Stimulated activated CD8-positive, alpha-beta memory T cell treated with anti-CD3 and anti-CD28 coated beads, Interleukin-7, amount 100 ng/mL, for 24 hours (primary cell): ENCODE measurements around the gene BCAS3.

Experiments used
- DNase-seq: peaks from one replicate; pipeline ENCODE4 v3.0.0-alpha.2; 2020; ENCODE audit warnings: low read depth

The BCAS3 gene

DNA sequence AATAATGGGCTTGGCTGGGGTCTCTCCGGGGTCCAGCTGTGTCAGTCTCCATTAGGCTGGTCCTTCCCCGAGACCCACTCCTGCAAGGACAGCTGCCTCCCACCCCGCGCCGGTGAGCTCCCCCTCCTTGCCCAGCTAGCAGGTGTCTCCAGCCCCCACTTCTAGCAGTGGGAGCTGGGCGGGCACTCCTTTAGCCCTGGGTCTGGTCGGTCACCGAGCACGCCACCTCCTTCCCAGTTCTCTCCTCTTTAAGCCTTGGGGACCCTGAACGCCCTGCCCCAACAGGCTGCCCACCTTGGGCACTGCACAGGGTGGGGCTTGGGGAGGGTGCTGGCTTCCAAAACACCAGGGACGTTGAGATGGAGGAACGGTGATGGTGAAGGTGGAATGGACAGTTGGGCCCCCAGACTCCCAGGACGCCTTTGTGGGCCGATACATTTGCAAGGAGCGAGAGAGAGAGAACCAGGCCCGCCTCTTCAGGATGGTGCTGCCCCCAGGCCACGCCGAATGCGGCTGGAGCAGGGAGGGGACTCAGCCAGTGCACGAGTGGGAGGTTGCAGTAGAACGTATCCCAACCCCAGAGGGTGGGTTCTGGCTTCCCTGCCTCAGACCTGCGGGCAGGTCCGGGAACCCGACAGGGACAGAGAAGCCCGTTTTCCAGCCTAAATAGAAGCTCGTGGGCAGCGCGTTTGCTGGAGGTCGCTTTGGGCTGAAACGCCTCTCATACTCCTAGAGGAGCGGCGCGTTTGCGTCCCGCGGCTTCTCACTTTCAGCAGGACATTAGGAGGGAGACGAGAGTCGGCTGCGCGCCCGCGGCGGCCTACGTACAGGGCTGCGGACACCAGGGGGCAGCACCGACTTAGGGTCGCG lies 732.7 kb downstream of the BCAS3 start:
- DNase-seq = peak; percentile 49

DNA sequence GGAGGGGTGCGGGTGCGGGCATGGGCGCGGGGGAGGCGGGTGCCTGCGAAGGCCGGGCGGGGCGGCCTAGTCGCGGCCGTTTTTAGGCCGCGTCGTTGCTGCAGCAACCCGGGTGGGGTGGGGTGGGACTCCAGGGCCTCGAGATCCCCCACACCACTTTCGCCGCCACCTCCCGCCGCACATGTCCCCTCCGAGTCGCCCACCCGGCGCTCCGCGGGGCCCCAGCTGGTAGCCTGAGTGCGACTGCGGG lies 733.3 kb downstream of the BCAS3 start:
- DNase-seq = no peak

DNA sequence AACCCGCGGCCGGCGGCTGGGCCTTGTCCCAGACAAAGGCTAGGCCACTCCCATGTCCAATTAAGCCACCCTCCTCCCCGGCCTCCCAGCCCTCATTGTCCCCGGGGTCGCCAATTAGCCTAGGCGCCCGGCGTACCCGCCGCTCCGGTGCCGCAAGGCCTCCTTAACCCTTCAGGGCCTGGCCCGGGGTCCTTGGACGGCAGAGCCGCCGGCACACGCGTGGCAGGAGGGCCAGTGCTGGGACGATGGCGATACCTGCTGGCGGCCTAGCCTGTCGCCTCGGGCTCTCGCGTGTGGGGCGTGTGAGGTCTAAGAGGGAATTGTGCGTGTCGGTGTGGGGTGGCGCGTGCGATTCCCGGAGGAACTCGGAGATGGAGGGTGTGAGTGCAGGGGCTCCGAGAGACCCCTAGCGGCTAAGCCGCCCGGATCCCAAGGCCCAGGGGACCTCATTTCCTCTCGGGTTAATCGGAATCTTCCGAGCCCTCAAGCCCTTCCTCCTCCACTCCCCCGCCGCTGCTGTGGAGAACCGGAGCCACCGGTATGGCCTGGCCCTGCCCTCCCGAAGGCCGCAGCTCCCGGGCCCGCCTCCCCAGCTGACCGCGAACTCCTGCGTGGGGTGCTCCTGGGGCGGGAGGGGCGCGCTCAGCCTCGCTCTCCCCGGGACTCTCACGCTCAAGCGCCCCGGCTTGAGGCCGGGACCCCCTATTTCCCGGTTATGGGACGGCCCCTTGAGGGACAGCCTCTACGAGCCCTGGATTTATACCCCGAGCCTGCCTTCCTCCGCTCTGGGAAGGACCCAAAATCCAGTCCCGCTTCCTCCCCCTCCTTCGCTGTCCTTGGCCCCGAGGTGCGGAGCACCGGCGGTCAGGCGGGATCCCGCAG lies 733.9 kb downstream of the BCAS3 start:
- DNase-seq = no peak

DNA sequence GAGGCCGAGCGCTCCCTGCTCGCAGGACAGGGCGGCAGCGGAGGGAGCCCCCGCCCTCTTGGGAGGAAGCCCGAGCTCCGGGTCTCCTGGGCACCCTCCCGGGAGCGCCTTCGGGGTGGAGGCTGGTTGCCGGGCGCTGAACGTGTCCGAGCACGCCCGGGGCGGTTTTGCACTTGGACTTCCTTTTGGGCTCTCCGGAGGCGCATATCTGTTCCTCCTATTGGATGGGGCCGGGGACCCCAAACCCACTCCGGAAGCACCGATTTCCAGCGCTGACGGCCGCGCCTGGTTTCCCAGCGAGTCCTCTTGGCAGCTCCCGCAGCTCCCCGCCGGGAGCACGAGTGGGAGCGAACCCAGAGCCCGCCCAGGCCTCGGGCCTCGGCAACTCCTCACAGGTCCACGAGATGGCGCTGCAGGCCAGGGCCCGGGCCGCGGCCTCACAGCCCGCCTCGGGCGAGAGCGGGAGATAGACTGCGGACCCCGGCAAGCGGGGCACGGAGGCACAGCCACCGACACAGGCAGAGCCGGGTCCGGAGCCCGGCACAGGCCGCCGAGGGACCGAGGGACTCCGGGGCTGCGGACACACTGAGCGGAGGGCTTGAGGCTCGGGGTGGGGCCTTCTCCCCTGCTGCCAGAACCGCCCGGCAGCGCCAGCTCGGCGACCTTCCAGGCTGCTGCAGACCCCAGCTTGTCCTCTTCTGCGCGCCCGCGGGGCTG lies 734.6 kb downstream of the BCAS3 start:
- DNase-seq = peak; percentile 46

DNA sequence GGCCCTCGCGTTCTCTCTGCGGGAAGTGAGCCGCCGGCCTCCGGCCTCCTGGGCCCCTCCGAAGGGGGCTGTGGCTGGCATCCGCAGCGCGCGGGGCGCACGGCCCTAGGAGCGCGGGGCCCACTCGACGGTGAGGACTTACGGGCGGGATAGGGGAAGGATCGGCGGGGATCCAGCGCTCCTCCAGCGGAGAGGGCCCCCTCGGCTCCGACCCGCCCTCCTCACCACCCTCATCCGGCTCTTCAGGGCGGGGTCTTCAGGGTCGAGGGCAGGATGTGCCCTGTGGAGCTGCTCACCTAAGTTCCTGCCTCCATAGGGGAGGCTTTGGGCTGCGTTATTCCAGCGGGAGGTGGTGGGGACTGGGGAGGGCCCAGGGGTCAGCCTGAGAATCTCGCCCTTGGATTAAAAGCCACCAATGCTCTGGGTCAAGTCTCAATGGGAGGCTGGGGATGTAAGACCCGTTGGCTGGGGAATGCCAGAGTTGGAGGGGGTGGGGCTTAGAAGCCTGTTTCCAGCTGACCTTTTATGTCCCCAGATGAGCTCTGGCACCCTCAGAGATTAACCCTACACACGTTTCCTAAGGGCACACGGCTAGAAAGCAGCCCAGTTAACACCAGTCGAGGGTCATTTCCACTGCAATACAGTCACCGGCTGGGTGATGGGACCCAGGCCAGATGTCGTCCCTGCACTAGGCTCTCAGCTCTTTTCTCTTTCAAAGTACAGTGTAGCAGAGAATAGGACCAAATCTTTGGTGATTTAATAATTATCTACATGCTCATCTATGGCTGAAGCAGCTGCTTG lies 735.4 kb downstream of the BCAS3 start:
- DNase-seq = no peak

DNA sequence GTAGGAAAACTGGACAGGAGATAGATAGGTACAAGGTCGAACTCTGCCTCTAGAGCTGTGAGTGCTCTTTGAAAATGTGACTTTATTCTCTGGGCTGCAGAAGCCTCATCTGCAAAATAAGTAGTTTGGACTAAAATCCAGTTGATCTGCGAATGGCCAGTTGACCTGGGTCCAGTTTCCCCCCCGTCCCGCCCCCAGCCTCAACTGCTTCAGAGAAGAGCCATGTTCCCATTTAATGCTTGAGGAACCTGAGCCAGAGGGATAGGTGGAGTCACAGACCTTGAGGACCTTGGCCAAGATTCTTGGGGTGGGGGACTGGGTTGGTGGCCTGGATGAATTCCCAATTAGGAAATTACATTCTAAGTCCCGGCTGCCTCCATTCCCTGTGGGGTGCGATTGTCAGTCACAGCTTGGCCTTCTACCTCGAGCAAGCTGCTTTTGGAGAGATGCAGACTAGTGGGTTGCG lies 736.0 kb downstream of the BCAS3 start:
- no peak for DNase-seq

DNA sequence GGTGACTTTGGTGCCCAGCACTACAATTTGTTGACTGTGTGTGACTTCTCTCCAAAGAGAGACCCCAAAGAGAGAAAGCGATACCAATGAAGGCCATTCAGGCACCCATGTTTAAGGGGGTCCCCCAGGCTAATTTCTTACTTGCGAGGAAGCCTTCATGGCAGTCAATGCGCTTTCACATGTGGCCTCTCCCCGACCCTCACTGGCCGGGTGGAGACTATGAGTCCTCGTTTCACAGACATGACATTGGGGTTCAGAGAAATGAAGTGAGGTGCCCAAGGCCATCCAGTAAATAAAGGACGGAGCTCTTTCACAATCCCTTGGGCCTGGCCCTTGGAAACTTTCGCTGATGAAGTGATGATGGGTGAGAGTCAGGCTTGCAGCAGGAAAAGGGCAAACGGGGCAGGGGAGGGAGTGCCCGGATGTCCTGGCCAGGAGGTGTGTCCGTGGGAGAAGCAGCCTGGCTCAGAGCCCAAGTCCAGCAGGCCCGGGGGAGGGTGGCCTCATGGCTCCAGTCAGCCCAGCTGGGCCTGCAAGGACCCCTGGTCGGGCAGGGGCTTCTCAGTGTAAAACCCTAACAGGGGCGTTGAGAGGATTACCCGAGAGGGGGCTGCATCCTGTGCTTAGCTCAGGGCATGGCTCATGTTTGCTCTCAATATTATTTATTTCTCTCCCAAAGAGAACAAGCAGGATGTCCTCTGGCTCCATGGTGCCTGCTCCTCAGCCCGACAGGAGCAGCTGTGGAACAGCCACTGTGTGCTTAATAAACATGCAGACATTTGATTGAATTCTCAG lies 736.7 kb downstream of the BCAS3 start:
- no peak for DNase-seq

DNA sequence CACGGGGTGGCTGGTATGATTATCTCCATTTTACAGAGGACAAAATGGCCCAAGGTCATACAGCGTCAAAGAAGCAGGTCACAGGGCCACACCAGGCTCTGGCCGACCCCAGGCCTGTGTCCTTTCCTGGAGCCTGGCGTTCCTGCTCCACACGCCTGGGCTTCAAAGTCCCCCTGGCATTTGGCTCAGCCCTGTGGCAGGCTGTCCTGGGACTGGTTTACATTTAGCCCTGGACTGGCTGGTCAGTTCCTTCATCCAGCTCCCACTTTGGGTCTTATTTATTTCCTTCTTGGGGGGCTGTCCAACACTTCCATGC lies 737.2 kb downstream of the BCAS3 start:
- no peak for DNase-seq

DNA sequence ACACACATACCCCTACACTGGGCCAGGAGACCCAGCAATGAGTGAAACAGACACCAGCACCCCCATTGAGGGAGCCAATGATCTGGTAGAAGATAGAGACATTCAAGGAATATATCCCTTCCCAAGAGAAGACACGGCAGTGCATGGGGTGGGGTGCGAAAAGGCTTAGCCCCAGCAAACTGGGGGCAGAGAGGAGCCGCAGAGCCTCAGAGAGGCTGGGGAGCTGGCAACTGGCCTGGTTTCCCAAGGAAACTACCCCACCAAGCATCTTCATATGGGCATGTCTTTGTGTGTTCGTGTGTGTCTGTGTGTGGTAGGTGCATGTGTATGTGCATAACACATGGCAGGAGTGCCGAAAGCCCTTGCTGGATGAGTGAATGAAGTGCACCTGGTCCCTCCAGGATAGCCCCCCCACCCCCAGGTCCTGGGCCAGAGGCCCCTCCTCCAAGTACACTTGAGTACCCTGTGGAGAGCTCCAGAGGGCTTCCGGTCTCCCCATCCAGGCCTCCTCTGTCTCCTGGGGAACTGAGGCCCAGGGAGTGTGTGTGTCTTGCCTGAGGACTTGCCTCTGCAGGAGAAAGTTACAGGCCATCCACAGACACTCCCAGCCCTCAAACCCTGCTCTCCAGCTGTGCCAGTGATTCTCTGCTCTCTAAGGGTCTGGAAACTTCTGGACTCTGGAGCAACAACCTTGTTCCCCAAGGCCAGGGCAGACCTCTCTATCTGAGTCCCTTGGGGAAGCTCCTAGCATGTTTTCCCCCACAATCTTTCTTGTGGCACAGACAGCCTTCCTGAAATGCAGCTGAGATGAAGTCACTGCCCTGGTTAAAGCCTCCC lies 737.9 kb downstream of the BCAS3 start:
- DNase-seq = no peak

DNA sequence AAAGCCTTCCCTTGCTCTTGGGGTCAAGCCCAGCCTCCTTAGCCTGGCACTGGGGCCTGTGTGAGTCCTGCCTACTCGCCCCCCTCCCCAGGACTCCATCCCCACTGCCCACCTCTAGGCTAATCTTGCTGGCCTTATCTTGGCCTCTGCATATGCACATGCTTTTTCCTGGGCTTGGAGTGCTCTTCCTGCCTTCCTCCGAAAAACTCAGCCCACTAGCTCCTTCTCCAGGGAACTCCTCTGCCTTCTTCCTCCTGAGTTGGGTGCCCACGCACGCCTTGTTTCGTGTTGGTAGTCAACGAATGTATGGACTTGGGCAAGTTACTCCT lies 738.5 kb downstream of the BCAS3 start:
- no peak for DNase-seq

DNA sequence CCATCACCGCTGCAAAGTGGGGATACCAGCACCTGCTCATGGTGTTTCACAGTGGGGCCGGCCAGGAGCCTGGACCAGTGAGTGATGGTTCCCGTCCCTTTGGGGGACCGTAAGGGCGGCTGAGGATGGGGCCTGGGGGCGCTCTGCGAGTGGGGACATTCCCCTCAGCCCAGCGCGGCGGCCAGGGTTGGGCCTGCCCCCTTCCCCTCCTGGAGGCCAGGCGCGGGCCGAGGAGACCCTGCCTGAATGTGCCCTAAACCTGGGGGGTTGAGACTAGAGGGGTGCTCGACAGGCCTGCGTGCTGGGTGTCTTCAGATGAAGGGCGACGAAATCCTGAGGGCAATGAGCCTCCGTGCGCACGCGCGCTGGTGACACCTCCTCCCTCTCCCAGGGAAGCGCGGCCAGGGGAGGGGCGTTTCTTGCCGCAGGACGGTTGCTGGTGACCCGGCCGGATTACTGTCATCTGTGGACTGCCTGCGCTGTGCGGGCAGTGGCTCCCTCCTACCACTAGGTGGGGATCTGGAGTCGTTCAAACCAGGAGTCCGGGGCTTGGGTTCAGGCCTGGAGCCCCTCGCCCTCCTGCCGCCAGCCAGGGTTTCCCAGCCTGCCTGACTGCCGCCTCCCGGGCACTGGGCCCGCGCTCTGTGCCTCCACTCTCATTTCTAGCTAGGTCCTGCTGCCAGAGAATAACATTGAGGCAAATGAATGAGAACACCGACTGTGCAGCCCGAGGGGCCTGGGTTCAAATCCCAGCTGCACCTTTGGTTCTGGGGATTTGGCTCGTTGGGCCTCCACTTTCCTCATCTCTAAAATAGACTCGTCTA lies 739.1 kb downstream of the BCAS3 start:
- DNase-seq = peak; percentile 35

DNA sequence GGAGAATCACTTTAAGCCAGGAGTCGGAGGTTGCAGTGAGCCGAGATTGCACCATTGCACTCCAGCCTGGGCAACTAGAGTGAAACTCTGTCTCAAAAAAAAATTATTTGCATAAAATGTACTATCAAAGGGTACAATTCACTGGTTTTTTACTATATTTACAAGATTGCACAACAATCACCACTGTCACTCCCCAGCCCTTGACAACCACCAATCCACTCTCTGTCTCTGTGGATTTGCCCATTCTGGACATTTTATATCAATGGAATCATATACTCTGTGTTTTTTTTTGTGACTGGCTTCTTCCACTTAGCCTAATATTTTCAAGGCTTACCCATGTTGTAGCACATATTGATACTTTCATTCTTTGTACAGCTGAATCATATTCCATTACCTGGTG lies 740.8 kb downstream of the BCAS3 start:
- DNase-seq = no peak

DNA sequence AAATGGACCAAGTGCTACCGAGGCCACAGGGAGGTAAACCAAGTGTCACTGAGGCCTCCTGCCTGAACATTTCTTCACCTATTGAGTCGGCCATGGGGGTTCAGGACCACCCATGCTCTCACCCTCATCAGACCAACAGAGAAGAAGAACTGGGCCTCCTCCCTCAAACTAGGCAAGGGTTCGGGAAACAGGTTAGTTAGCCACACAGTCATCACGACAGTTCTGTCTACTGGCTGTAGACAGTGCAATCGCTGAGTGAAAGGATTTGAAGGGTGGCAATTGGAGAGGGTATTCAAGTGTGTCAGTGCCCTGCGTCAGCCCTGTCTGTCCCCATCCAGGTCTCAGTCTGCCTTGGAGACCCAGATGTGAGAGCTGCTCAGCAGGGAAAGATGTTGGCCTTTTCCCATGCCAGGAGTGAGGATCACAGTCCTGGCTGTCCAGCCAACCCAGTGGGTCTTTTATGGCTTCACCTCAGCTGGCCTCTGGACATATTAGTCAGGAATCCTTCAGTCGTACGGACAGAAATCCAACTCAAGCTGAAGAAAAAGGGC lies 741.9 kb downstream of the BCAS3 start:
- DNase-seq = no peak

DNA sequence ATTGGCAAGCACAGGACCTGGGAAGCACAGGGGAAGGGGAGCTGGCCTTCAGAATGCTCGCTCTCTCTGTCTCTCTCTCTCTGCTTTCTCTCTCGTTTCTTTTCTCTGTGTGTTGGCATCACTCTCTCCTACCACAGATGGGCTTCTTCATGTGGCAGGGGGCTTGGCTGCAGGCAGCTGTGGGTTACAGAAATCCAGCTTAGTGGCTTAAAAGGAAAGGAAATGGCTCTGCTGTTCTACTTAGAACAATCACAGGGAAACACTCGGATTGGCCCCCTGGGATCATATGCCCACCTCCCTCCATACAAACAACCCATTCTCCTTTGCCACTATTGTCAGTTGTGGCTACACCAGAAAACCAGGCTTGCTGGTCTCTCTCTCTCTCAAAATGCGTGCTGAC lies 742.4 kb downstream of the BCAS3 start:
- DNase-seq = no peak

DNA sequence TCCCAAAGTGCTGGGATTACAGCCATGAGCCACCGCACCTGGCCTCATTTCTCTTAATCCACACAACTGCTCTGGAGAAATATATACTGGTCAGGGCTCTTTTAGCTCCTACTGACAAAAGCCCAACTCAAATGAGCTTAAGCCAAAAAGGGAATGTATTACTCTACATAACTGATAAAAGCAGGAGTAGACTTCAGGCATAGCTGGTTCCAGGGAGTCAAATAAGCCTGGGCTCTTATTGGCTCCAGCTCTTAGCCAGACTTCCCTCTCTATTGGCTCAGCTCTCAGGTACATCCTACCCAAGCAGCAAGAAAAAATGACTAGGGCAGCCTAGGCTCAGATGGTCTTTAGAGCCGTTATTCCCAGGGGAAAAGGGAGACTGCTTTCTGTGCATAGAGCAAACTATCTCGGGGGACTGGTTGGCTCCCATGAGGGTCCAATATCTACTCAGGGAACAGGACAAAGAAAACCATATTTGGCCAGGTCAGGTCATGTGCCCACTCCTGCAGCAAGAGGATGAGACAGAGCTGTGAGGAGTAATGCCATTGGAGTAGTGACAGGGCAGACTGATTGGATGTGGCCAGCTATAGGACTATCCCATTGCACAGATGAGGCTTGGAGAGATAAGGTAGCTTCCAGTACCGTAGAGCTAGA lies 743.2 kb downstream of the BCAS3 start:
- no peak for DNase-seq

DNA sequence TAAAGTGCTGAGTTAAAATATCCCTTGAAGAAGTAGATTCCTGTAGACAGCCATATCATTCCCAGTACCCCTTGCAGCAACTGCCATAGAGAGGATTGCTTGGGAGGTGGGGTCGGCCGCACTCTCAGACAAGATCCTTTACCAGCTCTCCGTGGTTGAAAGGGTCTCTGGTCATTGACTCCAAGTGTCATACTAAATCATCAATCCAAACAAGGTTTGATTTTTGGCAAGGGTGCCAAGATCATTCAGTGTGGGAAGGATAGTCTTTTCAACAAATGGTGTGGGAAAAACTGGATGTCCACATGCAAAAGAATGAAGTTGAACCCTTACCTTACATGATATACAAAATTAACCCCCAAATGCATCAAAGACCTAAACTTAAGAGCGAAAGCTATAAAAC lies 743.8 kb downstream of the BCAS3 start:
- no peak for DNase-seq

DNA sequence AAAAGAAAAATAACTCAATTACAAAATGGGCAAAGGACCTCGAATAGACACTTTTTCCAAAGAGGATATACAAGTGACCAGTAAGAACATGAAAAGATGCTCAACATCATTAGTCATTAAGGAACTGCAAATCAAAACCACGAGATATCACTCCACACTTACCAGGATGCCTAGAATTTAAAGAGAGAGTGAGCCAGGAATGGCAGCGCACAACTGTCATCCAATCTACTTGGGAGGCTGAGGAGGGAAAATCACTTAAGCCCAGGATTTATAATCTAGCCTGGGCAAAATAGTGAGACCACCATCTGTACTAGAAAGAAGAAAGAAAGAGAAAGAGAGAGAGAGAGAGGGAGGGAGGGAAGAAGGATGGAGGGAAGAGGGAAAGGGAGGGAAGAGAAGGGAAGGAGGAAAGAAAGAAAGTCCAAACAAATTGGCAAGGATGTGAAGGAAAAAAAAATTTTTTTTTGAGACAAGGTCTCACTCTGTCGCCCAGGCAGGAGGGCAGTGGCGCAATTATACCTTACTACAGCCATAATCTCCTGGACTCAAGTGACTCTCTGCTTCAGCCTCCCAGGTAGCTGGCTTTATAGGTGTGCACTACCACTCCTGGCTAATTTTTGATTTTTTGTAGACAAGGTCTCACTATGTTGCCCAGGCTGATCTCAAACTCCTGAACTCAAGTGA lies 744.6 kb downstream of the BCAS3 start:
- no peak for DNase-seq

DNA sequence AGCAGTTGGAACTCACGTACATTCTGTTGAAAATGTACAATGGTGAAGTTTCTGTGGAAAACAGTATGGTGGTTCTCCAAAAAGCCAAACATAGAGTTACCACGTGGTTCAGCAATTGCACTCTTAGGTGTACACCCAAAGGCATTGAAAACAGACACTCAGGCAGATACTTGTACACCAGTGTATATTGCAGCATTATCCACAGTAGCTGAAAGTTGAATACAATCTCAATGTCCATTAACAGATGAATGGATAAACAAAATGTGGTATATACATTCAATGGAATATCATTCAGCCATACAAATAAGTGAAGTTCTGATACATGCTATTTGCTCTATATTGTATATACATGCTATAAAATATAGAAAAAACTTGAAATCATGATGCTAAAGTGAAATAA lies 745.2 kb downstream of the BCAS3 start:
- no peak for DNase-seq
